ENCODE results near the gene CCDC171. TPM values are rescaled to one million over a fixed set of nuclear protein-coding genes. Genes with fewer than 3 reads are reported as not detected.

CCDC171 gene

Small RNA genes within 50 kb of the gene (small RNA-seq; reads per million reads assigned to genes)
- gene AL513423.1 (ENCODE audit: insufficient read depth) (not detected), gene HMGN2P16 (ENCODE audit: insufficient read depth) (not detected), gene RN7SL98P (ENCODE audit: insufficient read depth) (not detected), gene RNU6-14P (ENCODE audit: insufficient read depth) (not detected), gene RNU6-246P (ENCODE audit: insufficient read depth) (not detected)

Measured in mesendoderm (in vitro differentiated cells).